Measurements from ENCODE around the gene DCXR.

DNA sequence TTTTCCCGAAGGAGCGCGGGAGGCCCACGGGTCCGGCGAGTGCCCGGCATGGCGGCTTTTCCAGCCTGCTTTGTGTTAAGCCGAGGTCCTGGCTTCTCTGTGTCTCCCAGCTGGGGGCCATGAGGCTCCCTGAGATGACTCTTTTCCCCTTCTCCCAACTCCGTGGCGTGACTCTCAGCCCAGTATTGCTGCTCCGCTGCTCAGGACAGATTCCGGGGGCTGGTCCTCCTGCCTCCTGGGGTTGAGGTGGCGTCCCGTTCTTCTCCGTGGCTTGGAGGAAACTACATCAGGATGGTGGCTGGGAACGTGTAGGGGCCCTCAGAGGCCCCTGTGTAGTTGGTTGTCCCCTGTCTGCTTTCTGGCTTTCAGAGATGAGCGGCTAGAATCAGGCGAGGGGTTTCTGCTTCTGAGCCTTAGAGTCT, 15.2 kb upstream of the DCXR start:
- TF ChIP-seq, protein P1, sequence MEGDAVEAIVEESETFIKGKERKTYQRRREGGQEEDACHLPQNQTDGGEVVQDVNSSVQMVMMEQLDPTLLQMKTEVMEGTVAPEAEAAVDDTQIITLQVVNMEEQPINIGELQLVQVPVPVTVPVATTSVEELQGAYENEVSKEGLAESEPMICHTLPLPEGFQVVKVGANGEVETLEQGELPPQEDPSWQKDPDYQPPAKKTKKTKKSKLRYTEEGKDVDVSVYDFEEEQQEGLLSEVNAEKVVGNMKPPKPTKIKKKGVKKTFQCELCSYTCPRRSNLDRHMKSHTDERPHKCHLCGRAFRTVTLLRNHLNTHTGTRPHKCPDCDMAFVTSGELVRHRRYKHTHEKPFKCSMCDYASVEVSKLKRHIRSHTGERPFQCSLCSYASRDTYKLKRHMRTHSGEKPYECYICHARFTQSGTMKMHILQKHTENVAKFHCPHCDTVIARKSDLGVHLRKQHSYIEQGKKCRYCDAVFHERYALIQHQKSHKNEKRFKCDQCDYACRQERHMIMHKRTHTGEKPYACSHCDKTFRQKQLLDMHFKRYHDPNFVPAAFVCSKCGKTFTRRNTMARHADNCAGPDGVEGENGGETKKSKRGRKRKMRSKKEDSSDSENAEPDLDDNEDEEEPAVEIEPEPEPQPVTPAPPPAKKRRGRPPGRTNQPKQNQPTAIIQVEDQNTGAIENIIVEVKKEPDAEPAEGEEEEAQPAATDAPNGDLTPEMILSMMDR (IDR thresholded peaks at IDR 0.05; ENCODE audit: borderline replicate concordance, extremely low read depth, low read length, poor library complexity, severe bottlenecking): no peak
- TF ChIP-seq EZH2 (IDR thresholded peaks at IDR 0.05; ENCODE audit: borderline replicate concordance, low read depth, low read length, severe bottlenecking): no peak
